Activated CD8-positive, alpha-beta memory T cell treated with anti-CD3 and anti-CD28 coated beads for 48 hours (primary cell): ENCODE data around the gene ABLIM1.

Experiments used
- DNase-seq, 3 experiments: peaks; one replicate each; pipeline ENCODE4 v3.0.0-alpha.2; 2020; ENCODE audit warnings: low read depth in 2 of 3, low spot score in 2 of 3

Gene ABLIM1

DNA sequence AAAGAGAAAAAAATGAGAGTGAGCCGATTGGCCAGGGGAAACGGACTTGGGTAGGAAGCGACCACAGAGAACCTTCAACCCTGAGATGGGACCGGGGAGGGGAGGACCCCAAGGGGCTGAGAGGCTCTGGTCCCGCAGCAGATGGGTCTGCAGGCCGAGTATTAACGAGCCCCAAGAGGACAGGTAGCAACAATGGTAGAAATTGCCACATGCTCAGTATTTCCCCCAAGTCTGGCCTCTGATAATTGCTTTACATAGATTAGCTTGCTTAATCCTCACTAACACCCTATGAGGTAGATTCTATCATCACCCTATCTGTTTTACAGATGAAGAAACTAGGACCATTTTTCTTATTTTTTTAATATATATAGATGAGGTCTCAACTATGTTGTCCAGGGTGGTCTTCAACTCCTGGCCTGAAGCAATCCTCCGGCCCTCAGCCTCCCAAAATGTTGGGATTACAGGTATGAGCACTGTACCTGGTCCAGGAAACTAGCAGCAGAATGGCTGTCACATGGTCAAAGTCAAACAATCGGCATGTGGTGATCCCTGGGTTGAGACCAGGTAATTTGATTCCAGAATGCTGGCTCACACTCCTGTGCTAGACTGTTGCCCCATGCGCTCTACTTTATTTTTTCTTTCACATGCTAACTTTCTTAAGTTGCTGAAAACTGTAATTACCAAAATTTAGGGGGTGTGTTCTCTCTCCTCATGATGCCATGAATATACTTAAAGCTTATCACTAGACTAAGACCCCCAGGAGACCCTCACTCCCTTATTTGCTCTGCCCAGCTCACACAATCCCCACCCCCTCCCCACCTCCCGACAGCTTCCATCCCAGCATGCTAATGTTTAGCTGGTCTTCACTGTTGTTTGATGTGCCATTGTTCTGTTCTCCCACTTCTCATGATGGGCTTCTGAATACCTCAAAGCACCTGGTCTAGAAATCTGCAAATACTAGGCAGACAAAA is 185.9 kb downstream of the ABLIM1 start:
- DNase-seq: no peak

DNA sequence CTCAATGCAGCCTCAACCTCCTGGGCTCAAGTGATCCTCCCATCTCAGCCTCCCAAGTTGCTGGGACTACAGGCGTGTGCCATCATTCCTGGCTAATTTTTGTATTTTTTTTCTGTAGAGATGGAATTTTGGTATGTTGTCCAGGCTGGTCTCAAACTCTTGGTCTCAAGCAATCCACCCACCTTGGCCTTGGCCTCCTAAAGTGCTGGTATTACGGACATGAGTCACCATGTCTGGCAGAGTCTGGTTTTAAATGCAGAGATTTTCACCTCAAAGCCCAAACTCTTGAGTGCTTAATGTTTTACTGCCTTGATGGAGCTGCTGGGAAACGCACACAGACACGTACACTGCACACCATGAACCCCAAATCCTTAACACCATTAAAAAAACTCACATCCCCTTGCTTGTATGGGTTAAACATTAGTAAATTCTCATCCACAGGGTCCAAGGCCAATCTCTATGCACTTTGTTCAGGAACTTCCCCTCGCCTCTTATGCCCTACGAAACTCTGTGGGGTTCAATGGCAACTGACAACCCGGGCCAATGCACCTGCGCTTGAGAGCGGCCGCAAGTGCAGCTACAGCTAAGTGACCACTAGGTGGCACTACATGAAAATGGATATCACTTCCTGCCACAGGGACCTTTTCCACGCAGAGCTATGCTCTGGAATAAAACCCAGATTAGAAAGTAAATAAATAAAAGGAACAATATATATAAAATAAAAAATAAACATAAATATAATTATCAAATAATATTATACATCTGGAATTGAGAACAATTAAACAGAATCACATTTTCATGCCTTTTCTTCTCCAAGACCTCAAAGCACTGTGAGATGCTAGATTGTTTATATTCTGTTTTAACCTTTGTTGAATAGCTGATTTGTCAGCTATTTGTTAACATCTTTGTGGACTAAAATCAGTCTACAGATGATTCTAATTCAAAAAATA is 186.8 kb downstream of the ABLIM1 start:
- DNase-seq: peak in 1 of 3 experiments; percentile 27

DNA sequence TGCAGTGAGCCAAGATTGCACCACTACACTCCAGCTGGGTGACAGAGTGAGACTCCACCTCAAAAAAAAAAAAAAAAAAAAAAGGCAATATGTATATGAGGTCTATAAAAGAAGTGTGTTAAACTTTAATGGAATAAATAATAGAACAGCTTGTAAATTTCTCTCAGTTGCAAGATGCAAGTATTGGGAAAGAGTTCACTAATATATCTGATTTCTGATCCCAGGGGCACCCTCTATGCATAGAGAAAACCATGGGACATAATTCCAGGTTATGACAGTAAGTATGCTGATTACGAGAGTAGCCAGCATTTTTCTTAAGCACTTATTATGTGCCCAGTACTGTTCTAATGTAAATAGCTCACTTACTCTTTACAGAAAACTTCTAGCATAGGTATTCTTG is 187.7 kb downstream of the ABLIM1 start:
- DNase-seq: no peak

DNA sequence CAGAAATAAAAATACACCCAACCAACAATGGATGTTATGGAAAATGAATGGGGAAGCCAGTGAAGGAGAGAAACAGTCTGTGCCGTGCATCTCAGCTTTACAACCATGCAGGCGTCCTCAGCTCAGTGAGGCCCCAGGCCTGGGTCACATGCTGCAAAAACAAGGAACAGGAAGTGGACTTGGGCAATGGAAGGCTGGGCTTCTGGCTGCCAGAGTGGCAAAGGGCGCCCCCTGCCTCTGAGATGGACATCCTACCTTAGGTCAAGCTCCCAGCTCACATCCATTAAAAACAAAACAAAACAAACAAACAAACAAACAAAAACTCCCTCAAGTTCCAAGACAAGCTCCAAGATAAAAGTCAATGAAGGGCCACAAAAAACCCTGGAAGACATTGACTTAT is 199.1 kb downstream of the ABLIM1 start:
- DNase-seq: peak in 1 of 3 experiments; percentile 4

DNA sequence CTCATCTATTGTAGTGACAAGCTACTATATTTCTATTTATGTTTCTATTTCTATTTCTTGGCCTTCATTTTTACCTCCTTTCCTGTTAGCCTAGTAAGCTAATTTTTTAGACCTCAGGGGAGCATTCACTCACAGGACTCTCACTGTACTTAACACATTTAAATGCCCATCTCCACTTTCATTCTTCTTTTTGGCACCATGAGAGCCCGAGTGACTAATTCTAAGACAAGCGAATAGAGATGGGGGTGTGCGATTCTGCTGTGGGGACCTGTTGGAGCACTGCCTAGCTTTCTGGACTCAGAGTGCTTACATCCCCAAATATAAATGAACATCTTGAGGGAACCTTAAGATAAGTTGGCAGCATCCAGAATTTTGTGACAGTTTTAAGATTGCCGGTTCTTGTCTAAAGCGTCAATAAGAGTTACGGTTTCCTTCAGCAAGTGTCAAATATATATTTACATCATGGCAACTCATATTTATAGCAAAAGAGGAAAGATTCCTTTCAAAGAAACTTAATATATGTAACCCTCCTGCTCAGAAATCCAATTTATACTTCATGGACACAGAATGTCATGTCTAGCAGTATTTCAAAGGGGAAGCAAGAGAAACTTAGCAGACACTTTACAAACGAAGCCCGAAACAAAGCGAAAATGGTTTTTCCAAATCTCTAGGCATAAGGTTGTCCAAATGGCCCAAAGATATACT is 199.7 kb downstream of the ABLIM1 start:
- DNase-seq: no peak

DNA sequence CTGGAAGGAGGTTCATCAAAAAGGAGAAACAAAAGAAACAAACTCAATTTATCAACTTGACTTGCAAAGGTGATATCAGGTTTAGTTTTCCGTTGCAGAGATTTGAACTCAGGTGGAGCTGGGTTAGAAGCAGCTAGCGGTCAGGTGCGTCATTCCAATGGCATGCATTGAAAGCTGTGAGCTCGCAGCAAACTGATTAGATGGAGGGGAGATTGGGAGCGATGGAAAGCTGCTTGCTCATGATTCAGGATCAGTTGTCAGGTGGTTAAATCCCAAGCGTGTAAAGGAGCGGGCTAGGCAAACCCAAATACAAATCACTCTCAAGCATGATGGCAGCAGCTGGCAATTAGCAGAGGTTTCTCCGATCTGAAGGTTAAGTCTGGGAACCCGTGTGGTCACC is 204.5 kb downstream of the ABLIM1 start:
- no peak for DNase-seq

DNA sequence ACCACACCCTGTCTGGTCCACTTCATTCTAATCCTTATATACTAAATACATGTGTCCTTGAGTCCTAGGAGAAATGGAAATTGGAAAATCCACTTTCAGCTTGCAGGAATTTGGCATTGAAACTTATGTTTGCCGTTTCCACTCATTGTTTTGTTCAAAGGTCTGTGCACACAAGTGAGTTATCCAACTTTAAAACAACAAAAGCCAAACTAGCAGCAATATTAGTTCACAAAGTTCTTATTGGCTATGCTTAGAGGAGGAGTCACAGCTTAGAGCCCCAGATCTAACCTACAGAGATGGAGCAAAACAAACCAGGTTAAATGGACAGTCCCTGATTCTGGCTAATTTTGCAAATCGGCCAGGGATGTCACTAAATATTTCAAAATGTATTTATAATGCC is 209.2 kb downstream of the ABLIM1 start:
- DNase-seq: no peak

DNA sequence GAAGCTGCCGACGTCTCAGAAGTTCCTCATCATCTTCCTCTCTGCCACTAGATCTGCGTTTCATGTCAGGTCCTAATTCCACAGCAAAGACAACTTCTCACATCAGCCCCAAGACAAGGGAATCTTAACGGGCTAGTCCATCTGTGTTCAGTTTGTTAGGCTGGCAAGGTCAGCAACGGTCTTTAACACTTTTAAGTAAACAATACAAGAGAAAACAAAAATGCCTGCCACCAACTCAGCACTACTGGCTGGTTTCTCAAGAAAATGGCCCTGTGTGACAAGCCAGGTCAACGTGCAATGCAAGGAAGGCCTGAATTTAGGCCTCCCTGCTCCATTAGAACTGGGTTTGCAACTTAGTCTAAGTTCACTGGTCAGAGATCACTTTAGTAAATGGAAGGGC is 212.7 kb downstream of the ABLIM1 start:
- DNase-seq: no peak

DNA sequence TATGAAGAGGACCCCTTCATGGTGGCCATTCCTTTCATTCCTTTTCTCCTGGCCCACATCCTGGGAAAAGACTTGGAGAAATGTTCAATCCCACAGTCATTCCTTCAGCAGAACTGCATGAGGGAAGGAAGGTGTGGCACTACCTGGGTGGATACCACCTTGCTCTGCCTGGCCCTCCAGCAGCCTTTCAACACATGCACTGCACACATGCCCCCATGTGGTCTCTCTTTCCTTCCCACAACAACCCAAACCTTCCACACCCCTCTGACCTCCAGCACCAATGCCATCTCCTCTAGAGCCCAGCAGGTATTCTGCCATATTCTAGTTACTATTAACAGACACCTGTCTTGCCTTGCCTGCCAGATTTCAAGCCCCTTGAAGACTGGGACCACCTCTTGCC is 213.3 kb downstream of the ABLIM1 start:
- DNase-seq: no peak

DNA sequence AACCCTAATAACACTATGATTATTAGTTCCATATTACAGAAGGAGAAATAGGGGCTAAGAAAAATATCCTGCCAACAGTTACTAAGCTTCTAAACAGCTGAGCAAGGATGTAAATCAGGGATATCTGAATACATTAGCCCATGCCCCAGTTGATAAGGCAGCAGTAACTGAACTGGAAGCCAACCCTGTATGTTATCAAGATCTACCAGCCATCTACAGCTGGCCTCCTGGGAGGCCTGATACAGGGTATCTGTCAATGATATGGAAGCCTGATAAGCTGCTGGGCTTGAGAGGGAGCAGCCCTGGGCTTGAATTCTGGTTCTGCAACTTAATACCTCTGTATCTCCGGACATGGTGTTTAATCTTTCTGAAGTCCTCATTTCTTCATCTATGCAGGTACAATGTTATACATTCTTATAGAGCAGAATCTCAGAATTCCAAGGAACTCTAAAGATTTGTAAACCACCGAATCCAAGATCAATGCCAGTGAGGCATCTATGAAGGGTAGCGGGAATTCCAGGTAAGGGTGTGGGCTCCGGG is 215.9 kb downstream of the ABLIM1 start:
- DNase-seq: no peak

DNA sequence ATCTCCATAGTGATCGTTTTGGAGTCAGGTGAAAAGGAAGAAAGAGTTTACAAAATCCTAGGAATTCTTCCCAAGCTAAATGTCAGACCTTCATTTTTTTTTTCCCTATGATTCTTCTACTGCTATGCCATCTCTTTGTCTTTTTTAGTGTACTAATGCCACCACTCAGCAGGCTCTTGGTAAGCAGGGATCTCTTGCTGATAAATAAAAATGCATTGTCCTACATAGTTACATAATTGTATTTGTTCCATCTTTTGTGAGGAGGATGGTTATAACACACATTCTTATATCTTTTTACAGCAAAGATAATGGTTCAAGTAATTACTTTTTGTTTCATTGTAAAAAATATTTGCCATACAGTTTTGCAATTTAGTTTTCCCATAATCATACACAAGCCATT is 217.0 kb downstream of the ABLIM1 start:
- no peak for DNase-seq

DNA sequence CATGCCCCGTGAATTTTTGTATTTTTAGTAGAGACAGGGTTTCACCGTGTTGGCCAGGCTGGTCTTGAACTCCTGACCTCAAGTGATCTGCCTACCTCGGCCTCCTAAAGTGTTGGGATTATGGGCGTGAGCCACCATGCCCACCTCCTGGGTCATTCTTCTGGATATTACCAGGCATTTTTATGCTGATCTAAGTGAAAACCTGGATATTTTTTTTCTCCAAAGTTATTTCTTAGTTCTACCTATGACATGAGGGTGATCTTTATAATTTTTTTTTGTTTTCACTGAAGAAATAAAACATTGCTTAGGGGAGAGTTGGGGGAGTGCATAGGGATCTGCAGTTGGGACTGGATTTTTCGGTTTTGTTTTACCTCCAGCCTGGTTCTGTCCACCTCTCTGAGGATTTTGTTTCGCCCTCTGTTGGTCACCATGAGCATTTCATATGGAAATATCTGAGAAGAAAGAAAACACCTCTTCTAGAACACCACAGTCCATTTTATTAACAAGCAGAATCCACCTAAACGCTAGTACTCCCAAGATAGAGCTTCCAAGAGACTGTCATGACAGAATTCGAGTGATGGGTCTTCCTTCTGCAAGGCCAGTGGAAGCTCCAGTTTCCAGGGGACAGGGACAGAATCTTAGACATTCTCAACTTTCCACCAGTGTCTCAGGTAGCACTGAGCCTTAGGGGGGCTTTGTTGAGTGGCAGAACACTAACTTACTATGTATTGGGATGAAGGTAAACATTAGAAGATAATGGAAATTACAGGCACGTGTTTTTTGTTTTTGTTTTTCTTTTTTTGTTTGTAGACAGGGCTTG is 220.4 kb downstream of the ABLIM1 start:
- DNase-seq: no peak

DNA sequence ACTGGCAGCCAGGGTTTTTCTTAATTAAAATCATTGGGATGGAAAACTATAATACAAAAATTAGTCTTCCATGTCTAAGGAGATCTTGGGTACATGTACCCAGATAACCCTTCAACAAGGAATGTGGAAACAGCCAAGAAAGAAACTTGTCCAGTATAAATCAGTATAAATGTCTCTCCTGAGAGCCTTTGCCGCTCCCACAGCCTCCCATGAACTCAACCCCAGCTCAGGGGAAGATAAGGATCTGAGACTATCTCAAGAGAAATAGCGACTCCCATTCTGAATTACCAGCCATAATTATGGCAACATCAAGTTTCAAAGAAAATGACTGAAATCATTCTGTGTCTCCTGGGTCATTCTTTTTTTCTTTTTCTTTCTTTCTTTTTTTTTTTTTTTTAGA is 221.1 kb downstream of the ABLIM1 start:
- DNase-seq: no peak

DNA sequence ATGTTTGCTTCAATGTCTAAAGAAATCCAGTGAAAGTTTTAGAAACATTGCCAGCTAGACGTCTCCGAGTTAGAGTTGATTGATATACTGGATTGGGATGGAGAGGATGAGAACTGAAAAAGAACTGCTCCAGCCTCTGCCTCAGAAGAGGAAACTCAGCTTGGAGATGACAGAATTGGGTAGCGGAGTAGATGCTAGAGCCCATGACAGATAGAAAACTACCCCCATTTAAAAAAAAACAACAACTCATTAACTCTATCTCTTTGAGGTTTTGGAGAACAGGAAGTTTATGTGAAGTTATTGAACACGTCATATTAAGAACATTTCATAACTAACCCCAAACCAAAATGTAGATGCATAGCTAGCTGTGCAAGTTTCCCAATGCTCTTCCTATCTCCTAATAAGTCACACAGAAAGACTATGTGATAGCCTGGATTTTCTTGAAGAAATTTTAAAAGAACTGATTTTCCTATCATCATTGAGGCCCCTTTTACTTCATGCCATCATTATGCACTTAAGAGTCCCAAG is 225.4 kb downstream of the ABLIM1 start:
- no peak for DNase-seq

DNA sequence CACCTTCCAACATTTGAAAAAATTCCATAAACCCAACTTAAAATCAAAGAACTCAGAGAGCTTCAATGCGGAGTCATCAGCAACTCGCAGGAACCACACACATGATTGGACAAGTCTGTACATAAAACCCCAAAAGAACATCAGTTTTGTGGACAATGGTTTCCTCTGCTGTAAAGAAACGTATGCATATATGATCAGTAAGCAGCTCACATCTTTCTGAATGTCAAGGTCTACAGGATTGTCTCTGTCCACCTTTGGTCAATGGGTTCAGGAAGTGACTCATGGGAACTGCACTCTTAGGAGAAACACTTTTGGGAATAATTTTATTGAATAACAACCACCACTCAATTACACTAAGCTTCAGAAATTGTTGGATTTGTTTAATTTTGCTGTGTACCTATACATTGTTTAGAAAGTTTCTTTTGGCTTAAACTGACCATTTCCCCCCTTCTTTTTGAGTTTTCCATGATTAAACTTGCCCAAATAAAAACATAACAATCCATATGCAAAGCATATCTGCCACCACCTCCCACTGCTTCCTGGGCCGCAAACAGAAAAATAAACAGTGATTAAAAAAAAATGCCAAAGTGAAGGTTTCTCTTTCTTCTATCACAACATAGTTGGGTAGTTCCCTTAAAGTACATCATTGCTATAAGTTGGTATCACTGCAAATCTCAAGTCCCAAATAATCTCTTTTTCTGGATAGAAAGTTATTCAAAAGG is 226.5 kb downstream of the ABLIM1 start:
- no peak for DNase-seq

DNA sequence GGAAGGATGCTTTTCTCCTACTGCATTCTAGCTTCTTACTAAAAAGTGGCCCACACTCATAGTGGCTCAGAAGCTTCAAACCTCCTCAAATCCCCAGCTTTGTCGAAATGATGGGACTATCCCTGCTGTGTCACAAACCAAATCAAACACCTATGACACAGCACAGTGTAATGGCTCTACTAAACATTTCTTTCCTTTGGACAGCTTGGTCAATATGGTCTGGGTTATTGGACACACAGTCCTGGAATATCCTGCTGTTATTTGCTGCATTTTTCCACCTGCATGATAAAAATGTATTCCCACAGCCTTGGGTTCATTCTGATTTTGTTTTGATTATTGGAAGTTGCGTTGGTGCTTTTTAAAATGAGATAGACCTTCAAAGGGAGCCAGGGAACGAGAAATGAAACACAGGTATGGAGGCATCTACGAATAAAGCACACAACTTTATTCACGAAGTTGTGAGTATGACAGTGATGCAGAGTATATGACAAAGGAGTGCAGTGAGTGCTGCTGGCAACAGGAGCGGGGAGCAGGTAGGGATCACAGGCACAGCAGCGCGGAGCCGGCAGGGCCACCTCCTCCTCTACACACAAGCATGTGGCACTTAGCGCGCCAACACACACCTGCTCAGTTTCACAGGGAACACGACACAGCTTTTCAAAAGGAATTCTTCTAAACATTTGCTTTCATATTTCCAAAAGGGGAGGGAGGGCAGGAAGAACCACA is 227.2 kb downstream of the ABLIM1 start:
- DNase-seq: no peak

DNA sequence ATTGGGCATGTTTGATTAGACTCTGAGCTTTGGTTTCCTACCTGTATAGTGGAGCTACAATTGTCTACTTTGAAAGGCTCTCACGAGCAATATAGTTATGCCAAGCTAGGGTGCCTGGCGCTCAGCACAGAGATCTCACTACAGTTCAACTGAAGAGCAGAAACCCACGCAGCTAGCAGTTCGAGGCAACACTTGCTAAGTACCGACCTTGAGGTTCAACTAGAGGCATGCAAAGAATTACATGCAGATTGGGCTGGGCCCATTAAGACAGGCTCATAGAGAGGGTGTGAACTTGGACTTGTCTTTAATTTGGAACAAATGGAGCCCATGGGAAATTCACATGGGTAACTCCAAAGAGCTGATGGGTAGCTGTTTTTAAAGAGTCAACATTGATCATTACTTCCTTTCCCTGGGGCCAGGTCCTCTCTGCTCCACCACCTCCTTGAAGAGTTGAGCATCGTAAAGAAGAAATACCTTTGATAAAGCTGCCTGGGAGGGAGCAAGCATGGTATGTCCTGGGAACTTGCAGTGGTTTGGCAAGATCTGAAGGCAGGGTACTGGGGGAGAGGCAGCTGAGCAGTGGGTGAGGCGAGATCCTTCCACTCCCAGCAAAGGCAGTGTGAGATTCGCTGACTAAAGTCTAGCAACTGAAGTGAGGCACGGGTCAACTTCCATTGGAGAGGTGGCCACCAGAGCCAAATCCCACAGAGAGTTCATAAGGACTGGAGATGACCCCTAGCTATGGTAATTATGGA is 228.3 kb downstream of the ABLIM1 start:
- no peak for DNase-seq
